PC-9 (cell line): ENCODE data around the gene AP3S2. TPM values are rescaled to one million over a fixed set of nuclear protein-coding genes. Genes with fewer than 3 reads are reported as not detected.

ENCODE experiments used
- BruUV-seq: library from RNA; stranded (reverse); fragments of 400-500 nt; replicated peaks from 2 replicates; lab custom pipeline; 2021; lab: Mats Ljungman, UMichigan
- CTCF ChIA-PET: fragments of 300-600 bp; sonication (Branson Sonifier 250); formaldehyde crosslinking; loops from one replicate; lab custom pipeline; 2022; ENCODE audit warnings: antibody characterized with exemption; lab: Charles Lee
- POLR2A ChIA-PET: fragments of 300-600 bp; sonication (Branson Sonifier 250); formaldehyde crosslinking; loops from one replicate; lab custom pipeline; 2022; ENCODE audit warnings: antibody characterized with exemption; ENCODE audit not compliant: unreplicated experiment; lab: Charles Lee
- DNase-seq, 2 experiments: peaks; one replicate each; pipeline versions ENCODE4 v3.0.0 to v3.0.0-alpha.2; 2015 to 2022; ENCODE audit warnings: mixed read lengths in 1 of 2
- H2AFZ ChIP-seq: fragments of 200-600 bp; sonication (generic); 2 replicates; pipeline ENCODE4 v1.8.1; 2017; ENCODE audit warnings: antibody characterized with exemption
- H3F3A ChIP-seq: fragments of 200-600 bp; sonication (generic); 2 replicates; pipeline ENCODE4 v1.8.1; 2017; ENCODE audit warnings: antibody characterized with exemption, mild to moderate bottlenecking, low read depth; ENCODE audit not compliant: insufficient read depth
- H3K27ac ChIP-seq: fragments of 200-600 bp; sonication (generic); 2 replicates; pipeline ENCODE4 v1.6.1; 2016; ENCODE audit warnings: mixed run types
- H3K27me3 ChIP-seq: fragments of 200-600 bp; sonication (generic); 2 replicates; pipeline ENCODE4 v1.6.1; 2016; ENCODE audit warnings: low read depth, mixed run types; ENCODE audit not compliant: insufficient read depth
- H3K36me3 ChIP-seq: fragments of 200-600 bp; sonication (generic); 2 replicates; pipeline ENCODE4 v1.6.1; 2016; ENCODE audit warnings: low read depth, mixed run types
- H3K4me1 ChIP-seq: fragments of 200-600 bp; sonication (generic); replicated peaks from 2 replicates; pipeline ENCODE4 v1.6.1; 2016; ENCODE audit warnings: mixed run types; ENCODE audit not compliant: insufficient read depth
- H3K4me2 ChIP-seq: fragments of 200-600 bp; sonication (generic); 2 replicates; pipeline ENCODE4 v1.6.1; 2017; ENCODE audit warnings: mixed run types
- H3K4me3 ChIP-seq: fragments of 200-600 bp; sonication (generic); 2 replicates; pipeline ENCODE4 v1.6.1; 2016; ENCODE audit warnings: mixed run types
- H3K79me2 ChIP-seq: fragments of 200-600 bp; sonication (generic); 2 replicates; pipeline ENCODE4 v1.6.1; 2017; ENCODE audit warnings: low read depth, mixed run types
- H3K9me2 ChIP-seq: fragments of 200-600 bp; sonication (generic); 2 replicates; pipeline ENCODE4 v1.8.1; 2017; ENCODE audit warnings: mild to moderate bottlenecking; ENCODE audit not compliant: insufficient read depth
- H3K9me3 ChIP-seq: fragments of 200-600 bp; sonication (generic); 2 replicates; pipeline ENCODE4 v1.8.1; 2016; ENCODE audit warnings: low read depth; ENCODE audit not compliant: insufficient read depth
- H4K20me1 ChIP-seq: fragments of 200-600 bp; sonication (generic); 2 replicates; pipeline ENCODE4 v1.8.1; 2017; ENCODE audit not compliant: insufficient read depth
- EZH2 ChIP-seq: fragments of 200-600 bp; sonication (generic); IDR thresholded peaks from 2 replicates; pipeline ENCODE4 v1.8.0; 2017; ENCODE audit warnings: antibody characterized with exemption, low read depth
- intact Hi-C: fragments of 100-400 bp; cut with micrococcal nuclease; formaldehyde crosslinking; loops from one replicate; pipeline ENCODE4 v1.10.0; 2022; ENCODE audit not compliant: unreplicated experiment
- total RNA-seq: library from RNA; stranded (reverse); gene quantifications from 2 replicates; pipeline ENCODE4 v1.2.3, GENCODE V29; 2021
- TF ChIP-seq, protein P1 (sequence below): fragments of 200-600 bp; sonication (generic); conservative IDR thresholded peaks from 2 replicates; pipeline ENCODE4 v1.6.1; 2017; ENCODE audit warnings: mixed run types, antibody characterized with exemption, mild to moderate bottlenecking, moderate library complexity

AP3S2 gene
- total RNA-seq, 1 experiment from 2014 or later = 57.6 TPM

DNA sequence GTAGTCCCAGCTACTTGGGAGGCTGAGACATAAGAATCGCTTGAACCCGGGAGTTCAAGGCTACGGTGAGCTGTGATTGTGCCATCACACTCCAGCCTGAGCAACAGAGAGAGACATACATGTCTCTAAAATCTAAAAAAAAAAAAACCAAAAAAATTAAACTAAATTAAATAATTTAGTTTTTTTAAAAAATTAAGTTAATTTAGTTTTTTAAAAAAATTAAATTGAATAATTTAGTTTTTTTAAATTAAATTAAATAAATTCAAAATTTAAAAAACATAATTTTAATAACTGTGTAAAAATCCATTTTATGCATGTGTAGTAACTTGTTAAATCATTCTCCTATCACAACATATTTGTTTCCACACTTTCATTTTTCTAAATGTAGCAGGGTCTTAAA, 39.1 kb upstream of the AP3S2 start:
- no TSS peak for BruUV-seq
- Histone ChIP-seq H3K4me2 (no peak overlapping the region), H3K4me1 (peaks cover 15% of the 10 kb centered on the region), H4K20me1 (no peaks in the 10 kb centered on the region), H3K27ac (no peak overlapping the region), H3F3A (peaks cover 12% of the 10 kb centered on the region; the same call in 1 of the 2 replicates), H2AFZ (no peak overlapping the region), H3K79me2 (no peaks in the 10 kb centered on the region), H3K9me2 (no peaks in the 10 kb centered on the region), H3K36me3 (no peaks in the 10 kb centered on the region), H3K9me3 (no peaks in the 10 kb centered on the region), H3K27me3 (no peaks in the 10 kb centered on the region), H3K4me3 (no peak overlapping the region)
- no peak for DNase-seq
- intact Hi-C loops = no loop called here
- no peak for TF ChIP-seq EZH2
- TF ChIP-seq, protein P1, sequence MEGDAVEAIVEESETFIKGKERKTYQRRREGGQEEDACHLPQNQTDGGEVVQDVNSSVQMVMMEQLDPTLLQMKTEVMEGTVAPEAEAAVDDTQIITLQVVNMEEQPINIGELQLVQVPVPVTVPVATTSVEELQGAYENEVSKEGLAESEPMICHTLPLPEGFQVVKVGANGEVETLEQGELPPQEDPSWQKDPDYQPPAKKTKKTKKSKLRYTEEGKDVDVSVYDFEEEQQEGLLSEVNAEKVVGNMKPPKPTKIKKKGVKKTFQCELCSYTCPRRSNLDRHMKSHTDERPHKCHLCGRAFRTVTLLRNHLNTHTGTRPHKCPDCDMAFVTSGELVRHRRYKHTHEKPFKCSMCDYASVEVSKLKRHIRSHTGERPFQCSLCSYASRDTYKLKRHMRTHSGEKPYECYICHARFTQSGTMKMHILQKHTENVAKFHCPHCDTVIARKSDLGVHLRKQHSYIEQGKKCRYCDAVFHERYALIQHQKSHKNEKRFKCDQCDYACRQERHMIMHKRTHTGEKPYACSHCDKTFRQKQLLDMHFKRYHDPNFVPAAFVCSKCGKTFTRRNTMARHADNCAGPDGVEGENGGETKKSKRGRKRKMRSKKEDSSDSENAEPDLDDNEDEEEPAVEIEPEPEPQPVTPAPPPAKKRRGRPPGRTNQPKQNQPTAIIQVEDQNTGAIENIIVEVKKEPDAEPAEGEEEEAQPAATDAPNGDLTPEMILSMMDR = no peak
- CTCF ChIA-PET = no interaction called here
- POLR2A ChIA-PET = no interaction called here

DNA sequence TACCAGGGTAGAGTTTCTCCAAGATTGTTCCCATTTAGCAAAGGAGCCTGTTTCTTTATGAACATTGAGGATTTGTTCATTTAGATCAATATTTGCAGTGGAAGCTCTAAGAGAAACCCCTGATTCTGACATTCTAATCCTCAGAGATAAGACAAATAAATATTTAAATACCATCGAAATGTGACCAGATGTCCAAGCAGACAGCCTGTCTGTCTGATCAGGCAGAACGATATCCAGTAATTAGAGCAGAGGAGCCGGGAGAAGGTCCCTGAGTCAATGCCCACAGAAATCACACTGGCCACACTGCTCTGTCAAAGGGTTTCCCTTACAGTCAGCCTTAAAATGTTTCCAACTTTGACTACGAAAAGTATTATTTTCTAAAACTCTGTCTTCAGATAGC, 34.6 kb upstream of the AP3S2 start:
- H3K9me2 ChIP-seq = no peaks in the 10 kb centered on the region
- H4K20me1 ChIP-seq = no peaks in the 10 kb centered on the region
- POLR2A ChIA-PET = no interaction called here
- no peak overlapping the region for H3K4me2 ChIP-seq
- intact Hi-C loops = no loop called here
- no peaks in the 10 kb centered on the region for H3K79me2 ChIP-seq
- CTCF ChIA-PET = no interaction called here
- H3K4me3 ChIP-seq = no peak overlapping the region
- no TSS peak for BruUV-seq
- no peak for DNase-seq
- H3K27me3 ChIP-seq = no peaks in the 10 kb centered on the region
- H2AFZ ChIP-seq = no peak overlapping the region
- H3K36me3 ChIP-seq = no peaks in the 10 kb centered on the region
- no peak for TF ChIP-seq EZH2
- TF ChIP-seq, protein P1 = no peak
- no peaks in the 10 kb centered on the region for H3K4me1 ChIP-seq
- H3K27ac ChIP-seq = no peak overlapping the region
- 0 out of 2 replicates have a peak, but pooled peaks cover 4% of the 10 kb centered on the region for H3F3A ChIP-seq
- H3K9me3 ChIP-seq = no peaks in the 10 kb centered on the region

DNA sequence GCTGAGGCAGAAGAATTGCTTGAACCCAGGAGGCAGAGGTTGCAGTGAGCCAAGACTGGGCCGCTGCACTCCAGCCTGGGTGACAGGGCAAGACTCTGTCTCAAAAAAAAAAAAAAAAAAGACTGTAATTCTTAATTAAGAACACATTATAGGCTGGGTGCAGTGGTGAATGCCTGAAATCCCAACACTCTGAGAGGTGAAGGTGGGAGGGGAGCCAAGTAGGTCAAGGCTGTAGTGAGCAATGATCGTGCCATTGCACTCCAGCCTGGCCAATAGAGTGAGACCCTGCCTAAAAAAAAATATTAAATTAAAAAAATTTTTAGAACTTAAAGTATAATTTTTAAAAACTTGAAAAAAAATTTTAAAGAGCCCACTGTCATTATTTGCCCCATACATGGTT, 32.4 kb upstream of the AP3S2 start:
- Histone ChIP-seq H3F3A (0 out of 2 replicates have a peak, but pooled peaks cover 4% of the 10 kb centered on the region), H3K9me3 (no peaks in the 10 kb centered on the region), H3K36me3 (no peaks in the 10 kb centered on the region), H3K27me3 (no peaks in the 10 kb centered on the region), H3K4me2 (no peak overlapping the region), H3K9me2 (no peaks in the 10 kb centered on the region), H2AFZ (no peak overlapping the region), H4K20me1 (no peaks in the 10 kb centered on the region), H3K79me2 (no peaks in the 10 kb centered on the region), H3K4me1 (no peaks in the 10 kb centered on the region), H3K4me3 (no peak overlapping the region), H3K27ac (no peak overlapping the region)
- ChIA-PET POLR2A (no interaction called here), CTCF (interaction anchor here (0.7 kb wide), 1 partner anchor 51 kb away, joined by 11 read pairs; no protein-coding TSS in a partner anchor)
- DNase-seq = no peak
- intact Hi-C loops = no loop called here
- TF ChIP-seq, protein P1 = no peak
- TF ChIP-seq EZH2 = no peak
- BruUV-seq = no TSS peak
